SK-N-SH treated with all-trans-retinoic acid at 6 μM for 48 hours (cell line): ENCODE data around the gene PFAS.

Source experiments
- BACH2 ChIP-seq: fragments of 250-450 bp; sonication (Bioruptor Pico); IDR thresholded peaks from 2 replicates; pipeline ENCODE4 v1.9.0; 2021; ENCODE audit warnings: mild to moderate bottlenecking, borderline replicate concordance
- CREB5 ChIP-seq: fragments of 250-450 bp; sonication (Bioruptor Pico); IDR thresholded peaks from 2 replicates; pipeline ENCODE4 v1.5.1; 2020; ENCODE audit warnings: low read depth, mild to moderate bottlenecking, moderate library complexity
- ESRRG ChIP-seq: fragments of 250-450 bp; sonication (Bioruptor Pico); IDR thresholded peaks from 2 replicates; pipeline ENCODE4 v1.6.1; 2021; ENCODE audit warnings: mild to moderate bottlenecking
- ISL1 ChIP-seq: fragments of 250-450 bp; sonication (Bioruptor Pico); IDR thresholded peaks from 2 replicates; pipeline ENCODE4 v2.1.2; 2022; ENCODE audit warnings: mild to moderate bottlenecking, moderate library complexity
- OSR1 ChIP-seq: fragments of 250-450 bp; sonication (Bioruptor Pico); IDR thresholded peaks from 2 replicates; pipeline ENCODE4 v1.8.0; 2022; ENCODE audit warnings: moderate library complexity, mild to moderate bottlenecking, inconsistent platforms
- PPARA ChIP-seq: fragments of 250-450 bp; sonication (Bioruptor Pico); IDR thresholded peaks from 2 replicates; pipeline ENCODE4 v1.5.0; 2020; ENCODE audit warnings: mild to moderate bottlenecking, borderline replicate concordance
- TF ChIP-seq, protein P1 (sequence below): fragments of 250-450 bp; sonication (Bioruptor Pico); IDR thresholded peaks from 2 replicates; pipeline ENCODE4 v1.8.0; 2020; ENCODE audit warnings: mild to moderate bottlenecking, moderate library complexity, borderline replicate concordance

- no peak for TF ChIP-seq OSR1 (CRISPR knock-in tag)
- TF ChIP-seq, protein P1, sequence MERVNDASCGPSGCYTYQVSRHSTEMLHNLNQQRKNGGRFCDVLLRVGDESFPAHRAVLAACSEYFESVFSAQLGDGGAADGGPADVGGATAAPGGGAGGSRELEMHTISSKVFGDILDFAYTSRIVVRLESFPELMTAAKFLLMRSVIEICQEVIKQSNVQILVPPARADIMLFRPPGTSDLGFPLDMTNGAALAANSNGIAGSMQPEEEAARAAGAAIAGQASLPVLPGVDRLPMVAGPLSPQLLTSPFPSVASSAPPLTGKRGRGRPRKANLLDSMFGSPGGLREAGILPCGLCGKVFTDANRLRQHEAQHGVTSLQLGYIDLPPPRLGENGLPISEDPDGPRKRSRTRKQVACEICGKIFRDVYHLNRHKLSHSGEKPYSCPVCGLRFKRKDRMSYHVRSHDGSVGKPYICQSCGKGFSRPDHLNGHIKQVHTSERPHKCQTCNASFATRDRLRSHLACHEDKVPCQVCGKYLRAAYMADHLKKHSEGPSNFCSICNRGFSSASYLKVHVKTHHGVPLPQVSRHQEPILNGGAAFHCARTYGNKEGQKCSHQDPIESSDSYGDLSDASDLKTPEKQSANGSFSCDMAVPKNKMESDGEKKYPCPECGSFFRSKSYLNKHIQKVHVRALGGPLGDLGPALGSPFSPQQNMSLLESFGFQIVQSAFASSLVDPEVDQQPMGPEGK: no peak
- TF ChIP-seq PPARA (CRISPR knock-in tag): no peak
- no peak for TF ChIP-seq ESRRG
- no peak for TF ChIP-seq ISL1 (CRISPR knock-in tag)
- no peak for TF ChIP-seq CREB5 (CRISPR knock-in tag)
- no peak for TF ChIP-seq BACH2 (CRISPR knock-in tag)
These were observed 69.2 kb downstream of the PFAS start for GRCh38 chr17:8318010-8318935.
